Measurements from ENCODE around the gene PTK7. TPM values are rescaled to one million over a fixed set of nuclear protein-coding genes. Genes with fewer than 3 reads are reported as not detected.

PTK7 gene
- total RNA-seq, 1 donor = 190 TPM

DNA sequence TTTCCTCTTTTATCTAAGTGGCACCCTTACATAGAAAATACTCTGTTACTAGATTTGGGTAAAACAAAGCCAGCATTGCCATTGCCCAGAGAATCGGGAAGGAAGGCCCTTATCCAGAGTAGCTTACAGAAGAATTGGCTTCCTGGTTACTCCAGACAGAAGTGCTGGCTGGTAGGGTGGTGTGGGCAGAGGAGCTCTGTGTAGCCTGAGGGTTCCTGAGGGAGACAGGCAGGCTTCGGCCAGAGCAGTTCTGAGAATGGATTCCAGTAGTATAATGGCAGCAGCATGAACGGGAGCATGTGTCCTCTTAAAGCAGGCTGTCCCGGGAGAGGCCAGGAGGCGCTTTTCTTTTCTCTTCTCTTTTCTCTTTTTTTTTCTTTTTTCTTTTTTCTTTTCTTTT, 117.8 kb downstream of the PTK7 start:
- peak; percentile 49 for DNase-seq (ENCODE audit: insufficient read length, low spot score, missing footprints)
- Histone ChIP-seq H3K27me3 (ENCODE audit: insufficient read depth, low read length) (no peaks in the 10 kb centered on the region), H3K9me3 (ENCODE audit: low read depth, low read length) (no peaks in the 10 kb centered on the region), H3K4me1 (ENCODE audit: insufficient read depth, low read length) (no peaks in the 10 kb centered on the region), H3K79me2 (ENCODE audit: insufficient read depth, low read length) (no peaks in the 10 kb centered on the region), H4K20me1 (ENCODE audit: insufficient read depth, low read length) (no peaks in the 10 kb centered on the region), H3K4me3 (ENCODE audit: insufficient read depth, low read length) (no peak overlapping the region), H2AFZ (ENCODE audit: low read length) (no peak overlapping the region), H3K36me3 (ENCODE audit: insufficient read depth, low read length) (peaks cover 44% of the 10 kb centered on the region), H3K27ac (ENCODE audit: low read depth, low read length) (no peak overlapping the region), H3K4me2 (ENCODE audit: insufficient read depth, low read length) (no peak overlapping the region)
- TF ChIP-seq, protein P1, sequence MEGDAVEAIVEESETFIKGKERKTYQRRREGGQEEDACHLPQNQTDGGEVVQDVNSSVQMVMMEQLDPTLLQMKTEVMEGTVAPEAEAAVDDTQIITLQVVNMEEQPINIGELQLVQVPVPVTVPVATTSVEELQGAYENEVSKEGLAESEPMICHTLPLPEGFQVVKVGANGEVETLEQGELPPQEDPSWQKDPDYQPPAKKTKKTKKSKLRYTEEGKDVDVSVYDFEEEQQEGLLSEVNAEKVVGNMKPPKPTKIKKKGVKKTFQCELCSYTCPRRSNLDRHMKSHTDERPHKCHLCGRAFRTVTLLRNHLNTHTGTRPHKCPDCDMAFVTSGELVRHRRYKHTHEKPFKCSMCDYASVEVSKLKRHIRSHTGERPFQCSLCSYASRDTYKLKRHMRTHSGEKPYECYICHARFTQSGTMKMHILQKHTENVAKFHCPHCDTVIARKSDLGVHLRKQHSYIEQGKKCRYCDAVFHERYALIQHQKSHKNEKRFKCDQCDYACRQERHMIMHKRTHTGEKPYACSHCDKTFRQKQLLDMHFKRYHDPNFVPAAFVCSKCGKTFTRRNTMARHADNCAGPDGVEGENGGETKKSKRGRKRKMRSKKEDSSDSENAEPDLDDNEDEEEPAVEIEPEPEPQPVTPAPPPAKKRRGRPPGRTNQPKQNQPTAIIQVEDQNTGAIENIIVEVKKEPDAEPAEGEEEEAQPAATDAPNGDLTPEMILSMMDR (IDR thresholded peaks at IDR 0.05; ENCODE audit: extremely low read depth, low read depth, low read length) = no peak

DNA sequence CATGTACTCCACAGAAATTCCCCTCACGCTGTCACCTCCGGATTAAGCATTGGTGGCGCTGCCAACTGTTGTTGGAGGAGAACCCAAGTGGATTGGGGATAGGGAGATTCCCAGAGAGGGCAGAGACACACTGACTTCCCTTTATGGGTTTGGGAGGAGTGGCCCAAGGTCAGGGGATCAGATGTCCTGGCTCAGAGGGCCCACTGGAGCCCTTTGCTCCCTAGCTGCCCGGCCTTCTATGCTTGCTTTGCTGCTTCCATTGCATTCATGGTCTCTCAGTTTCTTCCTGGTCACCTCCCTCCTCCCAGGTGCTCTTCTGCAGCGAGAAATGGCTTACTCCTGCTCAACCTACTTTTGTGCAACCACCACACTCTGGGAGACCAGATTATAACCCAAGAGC, 120.2 kb downstream of the PTK7 start:
- Histone ChIP-seq H3K27ac (ENCODE audit: low read depth, low read length) (no peak overlapping the region), H3K4me1 (ENCODE audit: insufficient read depth, low read length) (no peaks in the 10 kb centered on the region), H3K4me3 (ENCODE audit: insufficient read depth, low read length) (no peak overlapping the region), H2AFZ (ENCODE audit: low read length) (no peak overlapping the region), H3K79me2 (ENCODE audit: insufficient read depth, low read length) (no peaks in the 10 kb centered on the region), H3K4me2 (ENCODE audit: insufficient read depth, low read length) (no peak overlapping the region), H4K20me1 (ENCODE audit: insufficient read depth, low read length) (no peaks in the 10 kb centered on the region), H3K36me3 (ENCODE audit: insufficient read depth, low read length) (peaks cover 38% of the 10 kb centered on the region), H3K9me3 (ENCODE audit: low read depth, low read length) (no peaks in the 10 kb centered on the region), H3K27me3 (ENCODE audit: insufficient read depth, low read length) (no peaks in the 10 kb centered on the region)
- DNase-seq (ENCODE audit: insufficient read length, low spot score, missing footprints) = peak; percentile 49
- TF ChIP-seq, protein P1 (IDR thresholded peaks at IDR 0.05; ENCODE audit: extremely low read depth, low read depth, low read length) = no peak

DNA sequence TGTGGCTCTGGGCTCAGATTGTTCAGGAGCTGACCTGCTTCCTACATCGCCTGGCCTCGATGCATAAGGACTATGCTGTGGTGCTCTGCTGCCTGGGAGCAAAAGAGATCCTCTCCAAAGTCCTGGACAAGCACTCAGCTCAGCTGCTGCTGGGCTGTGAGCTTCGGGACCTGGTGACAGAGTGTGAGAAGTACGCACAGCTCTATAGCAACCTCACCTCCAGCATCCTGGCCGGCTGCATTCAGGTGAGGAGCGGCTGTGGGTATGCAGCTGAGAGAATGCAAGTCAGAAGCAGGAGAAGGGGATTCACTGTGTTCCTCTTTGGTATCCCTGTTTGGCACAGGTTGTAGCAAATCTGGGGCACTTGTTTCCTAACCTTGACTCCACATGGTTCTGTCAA, 123.8 kb downstream of the PTK7 start:
- H3K79me2 ChIP-seq (ENCODE audit: insufficient read depth, low read length) = no peaks in the 10 kb centered on the region
- H2AFZ ChIP-seq (ENCODE audit: low read length) = no peak overlapping the region
- TF ChIP-seq, protein P1 (IDR thresholded peaks at IDR 0.05; ENCODE audit: extremely low read depth, low read depth, low read length) = no peak

DNA sequence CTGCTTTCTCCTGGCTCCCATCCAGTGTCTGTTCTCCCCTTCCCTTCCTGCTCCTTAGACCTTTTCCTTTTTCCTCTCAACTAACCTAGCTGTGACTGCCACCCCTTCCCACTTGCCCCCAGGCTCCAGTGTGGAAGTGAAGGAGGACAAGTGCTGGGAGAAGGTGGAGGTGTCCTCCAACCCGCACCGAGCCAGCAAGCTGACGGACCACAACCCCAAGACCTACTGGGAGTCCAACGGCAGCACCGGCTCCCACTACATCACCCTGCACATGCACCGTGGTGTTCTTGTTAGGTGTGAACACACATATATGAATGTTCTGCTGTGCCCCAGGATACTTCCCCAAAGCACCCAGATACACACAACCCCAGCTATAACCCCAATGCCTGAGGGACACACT, 124.4 kb downstream of the PTK7 start:
- H4K20me1 ChIP-seq (ENCODE audit: insufficient read depth, low read length) = no peaks in the 10 kb centered on the region

More for the DNA sequence above, 123.8 kb downstream of the PTK7 start:
- Histone ChIP-seq H3K4me1 (ENCODE audit: insufficient read depth, low read length) (no peaks in the 10 kb centered on the region), H3K4me3 (ENCODE audit: insufficient read depth, low read length) (no peak overlapping the region), H3K36me3 (ENCODE audit: insufficient read depth, low read length) (peaks cover 35% of the 10 kb centered on the region), H3K27me3 (ENCODE audit: insufficient read depth, low read length) (no peaks in the 10 kb centered on the region), H3K27ac (ENCODE audit: low read depth, low read length) (no peak overlapping the region), H3K4me2 (ENCODE audit: insufficient read depth, low read length) (no peak overlapping the region), H4K20me1 (ENCODE audit: insufficient read depth, low read length) (no peaks in the 10 kb centered on the region), H3K9me3 (ENCODE audit: low read depth, low read length) (no peaks in the 10 kb centered on the region)
- DNase-seq (ENCODE audit: insufficient read length, low spot score, missing footprints) = peak; percentile 2

More for the DNA sequence above, 124.4 kb downstream of the PTK7 start:
- Histone ChIP-seq H3K79me2 (ENCODE audit: insufficient read depth, low read length) (no peaks in the 10 kb centered on the region), H3K36me3 (ENCODE audit: insufficient read depth, low read length) (peaks cover 29% of the 10 kb centered on the region), H3K27me3 (ENCODE audit: insufficient read depth, low read length) (no peaks in the 10 kb centered on the region), H3K4me2 (ENCODE audit: insufficient read depth, low read length) (no peak overlapping the region), H3K4me1 (ENCODE audit: insufficient read depth, low read length) (no peaks in the 10 kb centered on the region), H3K27ac (ENCODE audit: low read depth, low read length) (no peak overlapping the region), H2AFZ (ENCODE audit: low read length) (no peak overlapping the region), H3K9me3 (ENCODE audit: low read depth, low read length) (no peaks in the 10 kb centered on the region), H3K4me3 (ENCODE audit: insufficient read depth, low read length) (no peak overlapping the region)
- TF ChIP-seq, protein P1 (IDR thresholded peaks at IDR 0.05; ENCODE audit: extremely low read depth, low read depth, low read length) = no peak
- peak; percentile 19 for DNase-seq (ENCODE audit: insufficient read length, low spot score, missing footprints)

Measured in osteoblast (primary cell).